Globus pallidus (tissue), 1 donor: Measurements from ENCODE around the gene SUSD1.

Experiments used
- DNase-seq: peaks from one replicate; pipeline ENCODE4 v3.0.0-alpha.2; 2015; ENCODE audit warnings: low spot score

SUSD1 gene

GRCh38 chr9:112064871-112065270 is 110.2 kb downstream of the SUSD1 start:
- DNase-seq: no peak

- DNase-seq: no peak
Measured at GRCh38 chr9:112063586-112063985, 111.5 kb downstream of the SUSD1 start.

GRCh38 chr9:112063151-112063550 is 111.9 kb downstream of the SUSD1 start:
- no peak for DNase-seq

GRCh38 chr9:112061152-112061740 is 113.9 kb downstream of the SUSD1 start:
- peak; percentile 51 for DNase-seq

- no peak for DNase-seq
Measured at GRCh38 chr9:112059966-112060320, 115.2 kb downstream of the SUSD1 start.

- peak; percentile 70 for DNase-seq
Measured at GRCh38 chr9:112059145-112059965, 115.7 kb downstream of the SUSD1 start.

GRCh38 chr9:112056996-112057395 is 118.1 kb downstream of the SUSD1 start:
- no peak for DNase-seq

- DNase-seq: no peak
Measured at GRCh38 chr9:112054916-112055315, 120.2 kb downstream of the SUSD1 start.

GRCh38 chr9:112051812-112052211 is 123.3 kb downstream of the SUSD1 start:
- no peak for DNase-seq

- no peak for DNase-seq
Measured at GRCh38 chr9:112050544-112051475, 124.3 kb downstream of the SUSD1 start.

- no peak for DNase-seq
Measured at GRCh38 chr9:112049811-112050516, 125.1 kb downstream of the SUSD1 start.

GRCh38 chr9:112048924-112049691 is 126.0 kb downstream of the SUSD1 start:
- no peak for DNase-seq

GRCh38 chr9:112047538-112048066 is 127.5 kb downstream of the SUSD1 start:
- no peak for DNase-seq

GRCh38 chr9:112046181-112046580 is 128.9 kb downstream of the SUSD1 start:
- no peak for DNase-seq

GRCh38 chr9:112044881-112045280 is 130.2 kb downstream of the SUSD1 start:
- no peak for DNase-seq

- DNase-seq: no peak
Measured at GRCh38 chr9:112044186-112044585, 130.9 kb downstream of the SUSD1 start.

- no peak for DNase-seq
Measured at GRCh38 chr9:112043423-112043822, 131.7 kb downstream of the SUSD1 start.

- no peak for DNase-seq
Measured at GRCh38 chr9:112042769-112043168, 132.3 kb downstream of the SUSD1 start.

GRCh38 chr9:112042244-112042638 is 132.9 kb downstream of the SUSD1 start:
- DNase-seq: no peak

GRCh38 chr9:112041536-112042243 is 133.4 kb downstream of the SUSD1 start:
- DNase-seq: no peak
